Suprapubic skin (tissue), 4 donors: ENCODE measurements around the gene TRPV3.

Experiments used
- EP300 ChIP-seq: sonication (generic); formaldehyde crosslinking; IDR thresholded peaks from one replicate; pipeline ENCODE4 v1.6.1; 2017; ENCODE audit warnings: antibody characterized with exemption
- POLR2A ChIP-seq, 2 donors: fragments of 450-650 bp; IDR thresholded peaks; one replicate each; pipeline ENCODE4 v1.6.1; 2017; ENCODE audit warnings: antibody characterized with exemption in 2 of 2, mild to moderate bottlenecking in 2 of 2, moderate library complexity in 2 of 2
- POLR2AphosphoS5 ChIP-seq, 3 donors: sonication (generic); formaldehyde crosslinking; IDR thresholded peaks; one replicate each; pipeline ENCODE4 v1.6.1; 2017; ENCODE audit warnings: antibody characterized with exemption in 3 of 3
- TF ChIP-seq, protein P1 (sequence below), 2 donors: fragments of 200-600 bp in 1 of 2; fragments of 450-650 bp in 1 of 2; sonication (generic) in 1 of 2; IDR thresholded peaks; one replicate each; pipeline ENCODE4 v1.5.1; 2016 to 2019; ENCODE audit warnings: antibody characterized with exemption in 2 of 2, mild to moderate bottlenecking in 1 of 2, moderate library complexity in 1 of 2

DNA sequence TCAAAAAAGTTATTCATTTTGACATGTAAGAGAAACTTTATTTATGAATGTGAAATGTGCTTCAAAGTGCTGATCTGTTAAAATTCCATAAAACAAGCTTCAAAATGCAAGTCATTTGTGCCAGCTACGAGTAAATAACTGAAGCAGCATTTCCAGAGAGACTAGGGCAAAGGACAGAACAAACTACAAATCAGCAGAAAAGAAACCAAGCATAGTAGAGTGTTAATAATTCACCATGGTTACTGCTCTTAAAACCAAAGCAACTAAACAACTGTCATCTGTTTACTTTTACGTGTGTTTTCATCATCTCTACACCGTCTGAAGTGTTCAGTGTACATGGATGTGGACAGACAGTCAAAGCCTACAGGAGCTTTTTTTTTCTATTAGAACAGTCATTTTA, 83.4 kb downstream of the TRPV3 start:
- TF ChIP-seq, protein P1, sequence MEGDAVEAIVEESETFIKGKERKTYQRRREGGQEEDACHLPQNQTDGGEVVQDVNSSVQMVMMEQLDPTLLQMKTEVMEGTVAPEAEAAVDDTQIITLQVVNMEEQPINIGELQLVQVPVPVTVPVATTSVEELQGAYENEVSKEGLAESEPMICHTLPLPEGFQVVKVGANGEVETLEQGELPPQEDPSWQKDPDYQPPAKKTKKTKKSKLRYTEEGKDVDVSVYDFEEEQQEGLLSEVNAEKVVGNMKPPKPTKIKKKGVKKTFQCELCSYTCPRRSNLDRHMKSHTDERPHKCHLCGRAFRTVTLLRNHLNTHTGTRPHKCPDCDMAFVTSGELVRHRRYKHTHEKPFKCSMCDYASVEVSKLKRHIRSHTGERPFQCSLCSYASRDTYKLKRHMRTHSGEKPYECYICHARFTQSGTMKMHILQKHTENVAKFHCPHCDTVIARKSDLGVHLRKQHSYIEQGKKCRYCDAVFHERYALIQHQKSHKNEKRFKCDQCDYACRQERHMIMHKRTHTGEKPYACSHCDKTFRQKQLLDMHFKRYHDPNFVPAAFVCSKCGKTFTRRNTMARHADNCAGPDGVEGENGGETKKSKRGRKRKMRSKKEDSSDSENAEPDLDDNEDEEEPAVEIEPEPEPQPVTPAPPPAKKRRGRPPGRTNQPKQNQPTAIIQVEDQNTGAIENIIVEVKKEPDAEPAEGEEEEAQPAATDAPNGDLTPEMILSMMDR (IDR thresholded peaks at IDR 0.05): no peak
- no peak for TF ChIP-seq POLR2A (IDR thresholded peaks at IDR 0.05)
- no peak for TF ChIP-seq EP300
- no peak for TF ChIP-seq POLR2AphosphoS5 (IDR thresholded peaks at IDR 0.05)
